Measurements from ENCODE around the gene ZNF845. TPM values are rescaled to one million over a fixed set of nuclear protein-coding genes. Genes with fewer than 3 reads are reported as not detected.
"Not testable (repeated sequence)": the region's sequence is repeated elsewhere in the genome, so short reads cannot be mapped to it uniquely, and the experiment has no call there.

Gene ZNF845
- total RNA-seq, 1 experiment from 2014 or later = 8.6 TPM

- H3K36me3 ChIP-seq (ENCODE audit: insufficient read depth, low read length, poor library complexity, severe bottlenecking) = no peaks in the 10 kb centered on the region
- peak overlapping the region; percentile 55 for H3K27ac ChIP-seq (ENCODE audit: low read depth, low read length, poor library complexity, severe bottlenecking)
- DNase-seq (ENCODE audit: low spot score) = no peak
- TF ChIP-seq CTCF (conservative IDR thresholded peaks at IDR 0.05; ENCODE audit: low read depth, low read length) (no peak), EZH2 (IDR thresholded peaks at IDR 0.05; ENCODE audit: borderline replicate concordance, low read depth, low read length, poor library complexity, severe bottlenecking) (no peak)
- H3K4me3 ChIP-seq (ENCODE audit: low read depth, low read length, poor library complexity, severe bottlenecking) = peak overlapping the region; percentile 95
- intact Hi-C loops (cut with micrococcal nuclease; ENCODE audit: unreplicated experiment) = no loop called here
- no peaks in the 10 kb centered on the region for H3K4me1 ChIP-seq (ENCODE audit: insufficient read depth, low read length, poor library complexity, severe bottlenecking)
- POLR2A ChIA-PET (ENCODE audit: low non-redundant PET) = no interaction called here
- no peaks in the 10 kb centered on the region for H3K27me3 ChIP-seq (replicated peaks; ENCODE audit: insufficient read depth, low read depth, low read length, poor library complexity)
- no TSS peak for BruUV-seq (replicated peaks)
- peaks cover 5% of the 10 kb centered on the region for H3K9me3 ChIP-seq (ENCODE audit: low read depth, low read length, poor library complexity, severe bottlenecking)
- CTCF ChIA-PET = no interaction called here
These were observed 485 bp upstream of the ZNF845 start for GRCh38 chr19:53333066-53333462.

- H3K27ac ChIP-seq (ENCODE audit: low read depth, low read length, poor library complexity, severe bottlenecking); POLR2A ChIA-PET (ENCODE audit: low non-redundant PET); H3K4me3 ChIP-seq (ENCODE audit: low read depth, low read length, poor library complexity, severe bottlenecking); intact Hi-C loops (cut with micrococcal nuclease; ENCODE audit: unreplicated experiment); H3K27me3 ChIP-seq (replicated peaks; ENCODE audit: insufficient read depth, low read depth, low read length, poor library complexity); BruUV-seq (replicated peaks); DNase-seq (ENCODE audit: low spot score); H3K4me1 ChIP-seq (ENCODE audit: insufficient read depth, low read length, poor library complexity, severe bottlenecking): not testable (repeated sequence)
- CTCF ChIA-PET = interaction anchor here (0.7 kb wide), 1 partner anchor 1043 kb away, joined by 6 read pairs; no protein-coding TSS in a partner anchor
- Histone ChIP-seq H3K9me3 (ENCODE audit: low read depth, low read length, poor library complexity, severe bottlenecking) (peaks cover 20% of the 10 kb centered on the region), H3K36me3 (ENCODE audit: insufficient read depth, low read length, poor library complexity, severe bottlenecking) (peaks cover 41% of the 10 kb centered on the region)
These were observed 10.9 kb downstream of the ZNF845 start for GRCh38 chr19:53344403-53344802.

- ChIA-PET CTCF (no interaction called here), POLR2A (ENCODE audit: low non-redundant PET) (no interaction called here)
- DNase-seq (ENCODE audit: low spot score) = no peak
- peaks cover 23% of the 10 kb centered on the region for H3K36me3 ChIP-seq (ENCODE audit: insufficient read depth, low read length, poor library complexity, severe bottlenecking)
- no peak overlapping the region for H3K27ac ChIP-seq (ENCODE audit: low read depth, low read length, poor library complexity, severe bottlenecking)
- H3K27me3 ChIP-seq (replicated peaks; ENCODE audit: insufficient read depth, low read depth, low read length, poor library complexity) = no peaks in the 10 kb centered on the region
- no peak for TF ChIP-seq CTCF (conservative IDR thresholded peaks at IDR 0.05; ENCODE audit: low read depth, low read length)
- no peak for TF ChIP-seq EZH2 (IDR thresholded peaks at IDR 0.05; ENCODE audit: borderline replicate concordance, low read depth, low read length, poor library complexity, severe bottlenecking)
- H3K4me1 ChIP-seq (ENCODE audit: insufficient read depth, low read length, poor library complexity, severe bottlenecking) = no peaks in the 10 kb centered on the region
- intact Hi-C loops (cut with micrococcal nuclease; ENCODE audit: unreplicated experiment) = no loop called here
- peaks cover 69% of the 10 kb centered on the region for H3K9me3 ChIP-seq (ENCODE audit: low read depth, low read length, poor library complexity, severe bottlenecking)
- BruUV-seq (replicated peaks) = no TSS peak
- H3K4me3 ChIP-seq (ENCODE audit: low read depth, low read length, poor library complexity, severe bottlenecking) = no peak overlapping the region
These were observed 22.2 kb downstream of the ZNF845 start for GRCh38 chr19:53355739-53356138.

GRCh38 chr19:53357821-53358581 is 24.5 kb downstream of the ZNF845 start:
- Histone ChIP-seq H3K4me3 (ENCODE audit: low read depth, low read length, poor library complexity, severe bottlenecking) (no peak overlapping the region), H3K36me3 (ENCODE audit: insufficient read depth, low read length, poor library complexity, severe bottlenecking) (peaks cover 3% of the 10 kb centered on the region), H3K27ac (ENCODE audit: low read depth, low read length, poor library complexity, severe bottlenecking) (no peak overlapping the region), H3K4me1 (ENCODE audit: insufficient read depth, low read length, poor library complexity, severe bottlenecking) (no peaks in the 10 kb centered on the region), H3K9me3 (ENCODE audit: low read depth, low read length, poor library complexity, severe bottlenecking) (peaks cover 47% of the 10 kb centered on the region), H3K27me3 (replicated peaks; ENCODE audit: insufficient read depth, low read depth, low read length, poor library complexity) (no peaks in the 10 kb centered on the region)
- ChIA-PET CTCF (no interaction called here), POLR2A (ENCODE audit: low non-redundant PET) (no interaction called here)
- DNase-seq (ENCODE audit: low spot score) = no peak
- intact Hi-C loops (cut with micrococcal nuclease; ENCODE audit: unreplicated experiment) = no loop called here
- no TSS peak for BruUV-seq (replicated peaks)
- no peak for TF ChIP-seq EZH2 (IDR thresholded peaks at IDR 0.05; ENCODE audit: borderline replicate concordance, low read depth, low read length, poor library complexity, severe bottlenecking)
- no peak for TF ChIP-seq CTCF (conservative IDR thresholded peaks at IDR 0.05; ENCODE audit: low read depth, low read length)

GRCh38 chr19:53360056-53360455 is 26.5 kb downstream of the ZNF845 start:
- H3K36me3 ChIP-seq (ENCODE audit: insufficient read depth, low read length, poor library complexity, severe bottlenecking); H3K27ac ChIP-seq (ENCODE audit: low read depth, low read length, poor library complexity, severe bottlenecking); H3K27me3 ChIP-seq (replicated peaks; ENCODE audit: insufficient read depth, low read depth, low read length, poor library complexity); CTCF ChIA-PET; H3K4me1 ChIP-seq (ENCODE audit: insufficient read depth, low read length, poor library complexity, severe bottlenecking); BruUV-seq (replicated peaks); H3K4me3 ChIP-seq (ENCODE audit: low read depth, low read length, poor library complexity, severe bottlenecking); DNase-seq (ENCODE audit: low spot score); intact Hi-C loops (cut with micrococcal nuclease; ENCODE audit: unreplicated experiment): not testable (repeated sequence)
- peaks cover 27% of the 10 kb centered on the region for H3K9me3 ChIP-seq (ENCODE audit: low read depth, low read length, poor library complexity, severe bottlenecking)
- POLR2A ChIA-PET (ENCODE audit: low non-redundant PET) = interaction anchor here (0.7 kb wide), 1 partner anchor 105 kb away, joined by 3 read pairs; no protein-coding TSS in a partner anchor

Measured in A673 (cell line).